ENCODE data around the gene ETV7.

ETV7 gene

GRCh38 chr6:36323062-36323461 lies 64.4 kb downstream of the ETV7 start:
- ATAC-seq: peak; percentile 63
- TF ChIP-seq ZNF565 (CRISPR knock-in tag; conservative IDR thresholded peaks at IDR 0.05; ENCODE audit: low read depth) (no peak), ZFP3 (CRISPR knock-in tag; IDR thresholded peaks at IDR 0.05) (no peak)

GRCh38 chr6:36322591-36322990 lies 64.9 kb downstream of the ETV7 start:
- no peak for ATAC-seq

GRCh38 chr6:36320475-36320874 lies 67.0 kb downstream of the ETV7 start:
- TF ChIP-seq CREB5 (CRISPR knock-in tag; IDR thresholded peaks at IDR 0.05; ENCODE audit: low read depth): no peak
- TF ChIP-seq OSR1 (CRISPR knock-in tag; IDR thresholded peaks at IDR 0.05): no peak
- no peak for TF ChIP-seq ZNF565 (CRISPR knock-in tag; conservative IDR thresholded peaks at IDR 0.05; ENCODE audit: low read depth)
- ATAC-seq: no peak

More at GRCh38 chr6:36322591-36322990, 64.9 kb downstream of the ETV7 start:
- TF ChIP-seq ZNF70 (CRISPR knock-in tag; IDR thresholded peaks at IDR 0.05) (no peak), PATZ1 (CRISPR knock-in tag; IDR thresholded peaks at IDR 0.05; ENCODE audit: borderline replicate concordance) (no peak), ARNTL (CRISPR knock-in tag; IDR thresholded peaks at IDR 0.05; ENCODE audit: borderline replicate concordance, low read depth) (no peak), RARB (CRISPR knock-in tag; IDR thresholded peaks at IDR 0.05) (no peak), ESRRG (CRISPR knock-in tag; IDR thresholded peaks at IDR 0.05) (no peak), POU6F1 (CRISPR knock-in tag; IDR thresholded peaks at IDR 0.05; ENCODE audit: borderline replicate concordance, low read depth) (no peak), GLIS3 (CRISPR knock-in tag; IDR thresholded peaks at IDR 0.05) (no peak), ZC3H10 (CRISPR knock-in tag; IDR thresholded peaks at IDR 0.05) (no peak), CSDC2 (CRISPR knock-in tag; IDR thresholded peaks at IDR 0.05) (no peak), ZFP30 (CRISPR knock-in tag; IDR thresholded peaks at IDR 0.05) (no peak)

GRCh38 chr6:36319821-36320220 lies 67.6 kb downstream of the ETV7 start:
- TF ChIP-seq ZNF8 (CRISPR knock-in tag; IDR thresholded peaks at IDR 0.05) (no peak), ZNF565 (CRISPR knock-in tag; conservative IDR thresholded peaks at IDR 0.05; ENCODE audit: low read depth) (no peak), GLIS3 (CRISPR knock-in tag; IDR thresholded peaks at IDR 0.05) (no peak), ZFP30 (CRISPR knock-in tag; IDR thresholded peaks at IDR 0.05) (no peak)
- ATAC-seq: no peak

GRCh38 chr6:36319436-36319762 lies 68.1 kb downstream of the ETV7 start:
- no peak for TF ChIP-seq TCF4 (CRISPR knock-in tag; IDR thresholded peaks at IDR 0.05; ENCODE audit: borderline replicate concordance)
- no peak for TF ChIP-seq CREB5 (CRISPR knock-in tag; IDR thresholded peaks at IDR 0.05; ENCODE audit: low read depth)
- TF ChIP-seq PPARA (CRISPR knock-in tag; IDR thresholded peaks at IDR 0.05; ENCODE audit: borderline replicate concordance): no peak
- TF ChIP-seq GLIS3 (CRISPR knock-in tag; IDR thresholded peaks at IDR 0.05): no peak
- no peak for TF ChIP-seq ZC3H10 (CRISPR knock-in tag; IDR thresholded peaks at IDR 0.05)
- no peak for TF ChIP-seq ZNF565 (CRISPR knock-in tag; conservative IDR thresholded peaks at IDR 0.05; ENCODE audit: low read depth)
- TF ChIP-seq ZFP3 (CRISPR knock-in tag; IDR thresholded peaks at IDR 0.05): no peak
- no peak for ATAC-seq

GRCh38 chr6:36318690-36319435 lies 68.6 kb downstream of the ETV7 start:
- ATAC-seq: no peak
- TF ChIP-seq GLIS3 (CRISPR knock-in tag; IDR thresholded peaks at IDR 0.05) (no peak), TSHZ2 (CRISPR knock-in tag; IDR thresholded peaks at IDR 0.05) (no peak), ARNTL (CRISPR knock-in tag; IDR thresholded peaks at IDR 0.05; ENCODE audit: borderline replicate concordance, low read depth) (no peak), POU6F1 (CRISPR knock-in tag; IDR thresholded peaks at IDR 0.05; ENCODE audit: borderline replicate concordance, low read depth) (no peak), ZNF8 (CRISPR knock-in tag; IDR thresholded peaks at IDR 0.05) (no peak), CREB5 (CRISPR knock-in tag; IDR thresholded peaks at IDR 0.05; ENCODE audit: low read depth) (no peak), ZFP30 (CRISPR knock-in tag; IDR thresholded peaks at IDR 0.05) (no peak), PPARA (CRISPR knock-in tag; IDR thresholded peaks at IDR 0.05; ENCODE audit: borderline replicate concordance) (no peak), ISL1 (CRISPR knock-in tag; IDR thresholded peaks at IDR 0.05) (no peak)
